Activated naive CD8-positive, alpha-beta T cell treated with anti-CD3 and anti-CD28 coated beads, Interleukin-2, amount 10 ng/mL, durations not matched to agents 7 days and 5 days (primary cell): ENCODE measurements around the gene SLC10A7. TPM values are rescaled to one million over a fixed set of nuclear protein-coding genes. Genes with fewer than 3 reads are reported as not detected.

ENCODE experiments used
- ATAC-seq: fragments of 150-1000 bp; cut with Tn5 transposase; one replicate; pipeline ENCODE4 v1.10.0; 2021; ENCODE audit warnings: low read depth, moderate library complexity
- POLR2A ChIA-PET: fragments of 350-600 bp; sonication (Branson Sonifier 250); formaldehyde crosslinking; loops from one replicate; lab custom pipeline; 2021; ENCODE audit warnings: antibody characterized with exemption; lab: Charles Lee
- DNase-seq: peaks from one replicate; pipeline ENCODE4 v3.0.0; 2021
- H3K27ac Mint-ChIP-seq: one replicate; pipeline ENCODE4 v1.8.0; 2022; ENCODE audit warnings: mild to moderate bottlenecking, mixed read lengths
- H3K27me3 Mint-ChIP-seq: one replicate; pipeline ENCODE4 v1.8.0; 2022; ENCODE audit warnings: mild to moderate bottlenecking, moderate library complexity, mixed read lengths
- H3K36me3 Mint-ChIP-seq: one replicate; pipeline ENCODE4 v1.8.0; 2021; ENCODE audit warnings: mild to moderate bottlenecking, mixed read lengths
- H3K4me1 Mint-ChIP-seq: one replicate; pipeline ENCODE4 v1.8.0; 2021; ENCODE audit warnings: mixed read lengths
- H3K4me3 Mint-ChIP-seq: one replicate; pipeline ENCODE4 v1.8.0; 2022; ENCODE audit warnings: mild to moderate bottlenecking, moderate library complexity, mixed read lengths
- H3K9me3 Mint-ChIP-seq: one replicate; pipeline ENCODE4 v1.8.0; 2021; ENCODE audit warnings: mixed read lengths
- total RNA-seq, 2 experiments: library from RNA; stranded (reverse); gene quantifications; one replicate each; pipeline ENCODE4 v1.2.3, GENCODE V29; 2021

SLC10A7 gene
- total RNA-seq, 2 experiments from 2014 or later, result 19.5 to 19.7 TPM

GRCh38 chr4:146445198-146446150, 76.3 kb downstream of the SLC10A7 start:
- no peak overlapping the region for H3K27ac Mint-ChIP-seq
- DNase-seq, result no peak
- POLR2A ChIA-PET, result no interaction called here
- ATAC-seq, result no peak
- no peaks in the 10 kb centered on the region for H3K27me3 Mint-ChIP-seq
- H3K4me1 Mint-ChIP-seq, result peaks cover 8% of the 10 kb centered on the region
- no peak overlapping the region for H3K4me3 Mint-ChIP-seq
- H3K9me3 Mint-ChIP-seq, result peaks cover 2% of the 10 kb centered on the region
- H3K36me3 Mint-ChIP-seq, result peaks cover 16% of the 10 kb centered on the region

GRCh38 chr4:146443525-146443924, 78.2 kb downstream of the SLC10A7 start:
- Mint-ChIP-seq H3K4me3 (no peak overlapping the region), H3K36me3 (peaks cover 15% of the 10 kb centered on the region), H3K27me3 (no peaks in the 10 kb centered on the region), H3K9me3 (peaks cover 2% of the 10 kb centered on the region), H3K27ac (no peak overlapping the region), H3K4me1 (no peaks in the 10 kb centered on the region)
- DNase-seq, result no peak
- POLR2A ChIA-PET, result no interaction called here
- no peak for ATAC-seq

GRCh38 chr4:146442801-146443200, 78.9 kb downstream of the SLC10A7 start:
- Mint-ChIP-seq H3K4me3 (no peak overlapping the region), H3K4me1 (no peaks in the 10 kb centered on the region), H3K36me3 (peaks cover 15% of the 10 kb centered on the region), H3K27ac (no peak overlapping the region), H3K9me3 (peaks cover 2% of the 10 kb centered on the region), H3K27me3 (no peaks in the 10 kb centered on the region)
- POLR2A ChIA-PET, result no interaction called here
- no peak for ATAC-seq
- no peak for DNase-seq

GRCh38 chr4:146439999-146440398, 81.7 kb downstream of the SLC10A7 start:
- ATAC-seq (no peak), DNase-seq (no peak)
- Mint-ChIP-seq H3K27me3 (no peaks in the 10 kb centered on the region), H3K9me3 (no peaks in the 10 kb centered on the region), H3K4me1 (no peaks in the 10 kb centered on the region), H3K4me3 (no peak overlapping the region), H3K27ac (no peak overlapping the region), H3K36me3 (peaks cover 4% of the 10 kb centered on the region)
- POLR2A ChIA-PET, result no interaction called here

GRCh38 chr4:146439437-146439836, 82.3 kb downstream of the SLC10A7 start:
- no peaks in the 10 kb centered on the region for H3K9me3 Mint-ChIP-seq
- H3K36me3 Mint-ChIP-seq, result peaks cover 2% of the 10 kb centered on the region
- H3K4me1 Mint-ChIP-seq, result no peaks in the 10 kb centered on the region

GRCh38 chr4:146437778-146438177, 84.0 kb downstream of the SLC10A7 start:
- DNase-seq (no peak), ATAC-seq (no peak)
- POLR2A ChIA-PET, result no interaction called here
- Mint-ChIP-seq H3K27ac (no peak overlapping the region), H3K4me3 (no peak overlapping the region), H3K27me3 (no peaks in the 10 kb centered on the region), H3K36me3 (peaks cover 5% of the 10 kb centered on the region), H3K4me1 (no peaks in the 10 kb centered on the region), H3K9me3 (no peaks in the 10 kb centered on the region)

More at GRCh38 chr4:146439437-146439836, 82.3 kb downstream of the SLC10A7 start:
- Mint-ChIP-seq H3K4me3 (no peak overlapping the region), H3K27me3 (no peaks in the 10 kb centered on the region), H3K27ac (no peak overlapping the region)
- ATAC-seq, result no peak
- DNase-seq, result no peak
- POLR2A ChIA-PET, result no interaction called here

GRCh38 chr4:146436423-146437162, 85.1 kb downstream of the SLC10A7 start:
- no peaks in the 10 kb centered on the region for H3K27me3 Mint-ChIP-seq
- no peaks in the 10 kb centered on the region for H3K4me1 Mint-ChIP-seq
- H3K27ac Mint-ChIP-seq, result no peak overlapping the region
- no peaks in the 10 kb centered on the region for H3K9me3 Mint-ChIP-seq
- no peak for DNase-seq
- no peak overlapping the region for H3K4me3 Mint-ChIP-seq
- POLR2A ChIA-PET, result no interaction called here
- ATAC-seq, result no peak
- H3K36me3 Mint-ChIP-seq, result peaks cover 8% of the 10 kb centered on the region

GRCh38 chr4:146435962-146436361, 85.8 kb downstream of the SLC10A7 start:
- peaks cover 8% of the 10 kb centered on the region for H3K36me3 Mint-ChIP-seq
- no peak for ATAC-seq

GRCh38 chr4:146432065-146432464, 89.7 kb downstream of the SLC10A7 start:
- POLR2A ChIA-PET, result no interaction called here
- peaks cover 5% of the 10 kb centered on the region for H3K36me3 Mint-ChIP-seq
- no peak for ATAC-seq
- no peaks in the 10 kb centered on the region for H3K9me3 Mint-ChIP-seq
- no peak for DNase-seq
- H3K4me1 Mint-ChIP-seq, result no peaks in the 10 kb centered on the region
- no peak overlapping the region for H3K27ac Mint-ChIP-seq
- no peaks in the 10 kb centered on the region for H3K27me3 Mint-ChIP-seq
- no peak overlapping the region for H3K4me3 Mint-ChIP-seq

More at GRCh38 chr4:146435962-146436361, 85.8 kb downstream of the SLC10A7 start:
- POLR2A ChIA-PET, result no interaction called here
- Mint-ChIP-seq H3K27me3 (no peaks in the 10 kb centered on the region), H3K27ac (no peak overlapping the region), H3K4me1 (no peaks in the 10 kb centered on the region), H3K9me3 (no peaks in the 10 kb centered on the region), H3K4me3 (no peak overlapping the region)
- DNase-seq, result no peak

- H3K4me3 Mint-ChIP-seq, result no peak overlapping the region
- POLR2A ChIA-PET, result no interaction called here
- no peaks in the 10 kb centered on the region for H3K9me3 Mint-ChIP-seq
- no peak for DNase-seq
- H3K4me1 Mint-ChIP-seq, result no peaks in the 10 kb centered on the region
- no peak overlapping the region for H3K27ac Mint-ChIP-seq
- no peaks in the 10 kb centered on the region for H3K27me3 Mint-ChIP-seq
- peaks cover 2% of the 10 kb centered on the region for H3K36me3 Mint-ChIP-seq
- no peak for ATAC-seq
Measured at GRCh38 chr4:146428298-146428697, 93.4 kb downstream of the SLC10A7 start.

- H3K4me1 Mint-ChIP-seq, result no peaks in the 10 kb centered on the region
- ATAC-seq, result no peak
- DNase-seq, result no peak
- POLR2A ChIA-PET, result no interaction called here
- no peak overlapping the region for H3K4me3 Mint-ChIP-seq
- no peaks in the 10 kb centered on the region for H3K36me3 Mint-ChIP-seq
- no peak overlapping the region for H3K27ac Mint-ChIP-seq
- H3K27me3 Mint-ChIP-seq, result no peaks in the 10 kb centered on the region
- H3K9me3 Mint-ChIP-seq, result no peaks in the 10 kb centered on the region
Measured at GRCh38 chr4:146417822-146418221, 103.9 kb downstream of the SLC10A7 start.

GRCh38 chr4:146415829-146416228, 105.9 kb downstream of the SLC10A7 start:
- Mint-ChIP-seq H3K4me1 (no peaks in the 10 kb centered on the region), H3K27me3 (no peaks in the 10 kb centered on the region), H3K9me3 (no peaks in the 10 kb centered on the region), H3K4me3 (no peak overlapping the region), H3K27ac (no peak overlapping the region), H3K36me3 (no peaks in the 10 kb centered on the region)
- ATAC-seq (no peak), DNase-seq (no peak)
- POLR2A ChIA-PET, result no interaction called here

- Mint-ChIP-seq H3K4me1 (no peaks in the 10 kb centered on the region), H3K36me3 (peaks cover 1% of the 10 kb centered on the region), H3K27me3 (no peaks in the 10 kb centered on the region), H3K27ac (no peak overlapping the region), H3K9me3 (no peaks in the 10 kb centered on the region), H3K4me3 (no peak overlapping the region)
- POLR2A ChIA-PET, result no interaction called here
- DNase-seq, result no peak
- no peak for ATAC-seq
Measured at GRCh38 chr4:146407669-146408084, 114.1 kb downstream of the SLC10A7 start.
